HCT116 (cell line): Measurements from ENCODE around the gene HDHD5. TPM values are rescaled to one million over a fixed set of nuclear protein-coding genes. Genes with fewer than 3 reads are reported as not detected.

Source experiments
- ATAC-seq: fragments of 200-7000 bp; cut with Tn5 transposase; 2 replicates; pipeline ENCODE4 v1.9.1; 2020; ENCODE audit warnings: mild to moderate bottlenecking, moderate library complexity
- BruUV-seq: library from RNA; stranded (reverse); fragments of 400-500 nt; replicated peaks from 2 replicates; lab custom pipeline; 2021; lab: Mats Ljungman, UMichigan
- CTCF ChIA-PET: fragments of 300-600 bp; sonication (Branson Sonifier 250); formaldehyde crosslinking; loops from one replicate; lab custom pipeline; 2021; ENCODE audit warnings: antibody characterized with exemption; lab: Charles Lee
- POLR2A ChIA-PET: fragments of 300-600, 350-600 bp; sonication (Branson Sonifier 250); formaldehyde crosslinking; loops from one replicate; lab custom pipeline; 2021; ENCODE audit warnings: antibody characterized with exemption; lab: Charles Lee
- RAD21 ChIA-PET, 2 experiments: fragments of 300-600 bp; sonication (Branson Sonifier 250); formaldehyde crosslinking; loops; one replicate each; lab custom pipeline; 2023; ENCODE audit warnings: low total read pairs in 2 of 2; ENCODE audit not compliant: uncharacterized antibody in 2 of 2, unreplicated experiment in 2 of 2, low non-redundant PET in 1 of 2; lab: Charles Lee
- DNase-seq: peaks from one replicate; pipeline ENCODE4 v3.0.0-alpha.2; 2010; ENCODE audit warnings: low read depth, low spot score
- H2AFZ ChIP-seq: fragments of 200-600 bp; shearing (Covaris generic), sonication (generic); 2 replicates; pipeline ENCODE4 v1.6.1; 2017; ENCODE audit warnings: low read depth, mixed run types, mixed read lengths, antibody characterized with exemption, low read length; ENCODE audit not compliant: poor library complexity, severe bottlenecking
- H3K27ac ChIP-seq: 2 replicates; pipeline ENCODE4 v1.5.1; 2012; ENCODE audit warnings: low read depth, low read length
- H3K27me3 ChIP-seq: fragments of 200-600 bp; sonication (generic); 2 replicates; pipeline ENCODE4 v1.6.1; 2016; ENCODE audit warnings: mixed run types, low read length, mixed read lengths; ENCODE audit not compliant: insufficient read depth
- H3K36me3 ChIP-seq, 2 experiments: fragments of 200-500 bp in 1 of 2; fragments of 200-600 bp in 1 of 2; sonication (Bioruptor generic) in 1 of 2; sonication (generic) in 1 of 2; 2 replicates each; pipeline versions ENCODE4 v1.5.1 to v1.6.1; 2014 to 2016; ENCODE audit warnings: low read length in 2 of 2, inconsistent platforms in 1 of 2, mixed read lengths in 1 of 2, mixed run types in 1 of 2; ENCODE audit not compliant: insufficient read depth in 2 of 2, control insufficient read depth in 1 of 2
- H3K4me1 ChIP-seq, 2 experiments: fragments of 200-600 bp in 1 of 2; sonication (generic) in 1 of 2; 2 replicates each; pipeline versions ENCODE4 v1.5.1 to v1.6.1; 2012 to 2017; ENCODE audit warnings: low read length in 2 of 2, inconsistent platforms in 1 of 2, mild to moderate bottlenecking in 1 of 2, mixed read lengths in 1 of 2, mixed run types in 1 of 2, moderate library complexity in 1 of 2; ENCODE audit not compliant: insufficient read depth in 2 of 2, control insufficient read depth in 1 of 2
- H3K4me2 ChIP-seq: fragments of 200-600 bp; sonication (generic); 2 replicates; pipeline ENCODE4 v1.6.1; 2017; ENCODE audit warnings: mixed run types, low read length, mixed read lengths
- H3K4me3 ChIP-seq, 2 experiments: fragments of 200-600 bp in 1 of 2; sonication (generic) in 1 of 2; replicated peaks in 1 of 2; 2 replicates each; pipeline ENCODE4 v1.5.1; 2011 to 2016; ENCODE audit warnings: low read length in 2 of 2, control low read depth in 1 of 2, low read depth in 1 of 2, mild to moderate bottlenecking in 1 of 2, mixed read lengths in 1 of 2, mixed run types in 1 of 2
- H3K79me2 ChIP-seq: fragments of 200-600 bp; sonication (generic); 2 replicates; pipeline ENCODE4 v1.6.1; 2017; ENCODE audit warnings: mild to moderate bottlenecking, mixed run types, low read length, moderate library complexity, mixed read lengths; ENCODE audit not compliant: insufficient read depth
- H3K9ac ChIP-seq: fragments of 200-600 bp; sonication (generic); 2 replicates; pipeline ENCODE4 v1.6.1; 2016; ENCODE audit warnings: low read length, mixed read lengths
- H3K9me2 ChIP-seq: fragments of 200-600 bp; sonication (generic), shearing (Covaris generic); 2 replicates; pipeline ENCODE4 v1.6.1; 2017; ENCODE audit warnings: mixed run types, mild to moderate bottlenecking, moderate library complexity; ENCODE audit not compliant: insufficient read depth
- H3K9me3 ChIP-seq, 2 experiments: fragments of 200-500 bp in 1 of 2; fragments of 200-600 bp in 1 of 2; sonication (Bioruptor generic) in 1 of 2; sonication (generic) in 1 of 2; 2 replicates each; pipeline ENCODE4 v1.6.1; 2014 to 2017; ENCODE audit warnings: low read length in 2 of 2, mixed read lengths in 2 of 2, inconsistent platforms in 1 of 2, low read depth in 1 of 2, mild to moderate bottlenecking in 1 of 2, mixed run types in 1 of 2, moderate library complexity in 1 of 2; ENCODE audit not compliant: control insufficient read depth in 1 of 2, insufficient read depth in 1 of 2
- H4K20me1 ChIP-seq: fragments of 200-600 bp; sonication (generic), shearing (Covaris generic); 2 replicates; pipeline ENCODE4 v1.6.1; 2017; ENCODE audit warnings: mixed run types, mild to moderate bottlenecking, moderate library complexity; ENCODE audit not compliant: insufficient read depth
- ATF3 ChIP-seq: IDR thresholded peaks from 2 replicates; pipeline ENCODE4 v1.6.1; 2012
- CBX3 ChIP-seq: IDR thresholded peaks from 2 replicates; pipeline ENCODE4 v1.6.1; 2012; ENCODE audit warnings: low read depth
- CEBPB ChIP-seq: IDR thresholded peaks from 2 replicates; pipeline ENCODE4 v1.6.1; 2012; ENCODE audit warnings: low read depth
- EGR1 ChIP-seq: IDR thresholded peaks from 2 replicates; pipeline ENCODE4 v1.6.1; 2012; ENCODE audit warnings: low read depth
- ELF1 ChIP-seq: IDR thresholded peaks from 2 replicates; pipeline ENCODE4 v1.6.1; 2012; ENCODE audit warnings: low read depth, borderline replicate concordance
- EZH2phosphoT487 ChIP-seq: fragments of 200-600 bp; IDR thresholded peaks from 2 replicates; pipeline ENCODE4 v1.6.1; 2018; ENCODE audit warnings: antibody characterized with exemption, borderline replicate concordance
- FOSL1 ChIP-seq: IDR thresholded peaks from 2 replicates; pipeline ENCODE4 v1.6.1; 2012; ENCODE audit warnings: low read depth
- JUND ChIP-seq: IDR thresholded peaks from 2 replicates; pipeline ENCODE4 v1.6.1; 2012
- MAX ChIP-seq: IDR thresholded peaks from 2 replicates; pipeline ENCODE4 v1.6.1; 2012
- POLR2A ChIP-seq: IDR thresholded peaks from 2 replicates; pipeline ENCODE4 v1.7.0; 2011; ENCODE audit warnings: borderline replicate concordance; ENCODE audit not compliant: insufficient read depth, insufficient read length; ENCODE audit errors: extremely low read depth
- POLR2AphosphoS5 ChIP-seq: IDR thresholded peaks from 2 replicates; pipeline ENCODE4 v1.6.1; 2011; ENCODE audit warnings: mild to moderate bottlenecking, low read depth, low read length, moderate library complexity
- RAD21 ChIP-seq: IDR thresholded peaks from 2 replicates; pipeline ENCODE4 v1.6.1; 2012; ENCODE audit warnings: low read depth, mild to moderate bottlenecking
- REST ChIP-seq: IDR thresholded peaks from 2 replicates; pipeline ENCODE4 v1.6.1; 2012; ENCODE audit warnings: low read depth
- SIN3A ChIP-seq: IDR thresholded peaks from 2 replicates; pipeline ENCODE4 v1.6.1; 2012; ENCODE audit warnings: low read depth
- SP1 ChIP-seq: IDR thresholded peaks from 2 replicates; pipeline ENCODE4 v1.6.1; 2012; ENCODE audit warnings: low read depth
- SRF ChIP-seq: IDR thresholded peaks from 2 replicates; pipeline ENCODE4 v1.6.1; 2012; ENCODE audit warnings: low read depth
- TCF7L2 ChIP-seq: IDR thresholded peaks from 2 replicates; pipeline ENCODE4 v1.7.0; 2011; ENCODE audit warnings: borderline replicate concordance, inconsistent platforms; ENCODE audit not compliant: insufficient read depth, insufficient read length; ENCODE audit errors: extremely low read depth
- YY1 ChIP-seq: IDR thresholded peaks from 2 replicates; pipeline ENCODE4 v1.6.1; 2011; ENCODE audit warnings: low read length, low read depth, moderate library complexity, mild to moderate bottlenecking; ENCODE audit not compliant: insufficient replicate concordance; ENCODE audit errors: extremely low read depth
- ZFX ChIP-seq: fragments of 450-650 bp; IDR thresholded peaks from 2 replicates; pipeline ENCODE4 v1.6.1; 2017
- intact Hi-C: fragments of 100-400 bp; cut with micrococcal nuclease; formaldehyde crosslinking; loops from 2 replicates; pipeline ENCODE4 v1.10.0; 2022
- total RNA-seq: library from RNA; stranded (reverse); gene quantifications from one replicate; pipeline ENCODE4 v1.2.1, GENCODE V29; 2021; ENCODE audit not compliant: unreplicated experiment
- TF ChIP-seq, protein P1 (sequence below): IDR thresholded peaks from 2 replicates; pipeline ENCODE4 v1.6.1; 2011; ENCODE audit warnings: mild to moderate bottlenecking, low read length, moderate library complexity; ENCODE audit not compliant: insufficient replicate concordance; ENCODE audit errors: extremely low read depth

The HDHD5 gene
- total RNA-seq, 1 experiment from 2014 or later = 70.1 TPM

GRCh38 chr22:17106785-17107546 is 52.1 kb downstream of the HDHD5 start:
- H3K9me2 ChIP-seq = no peaks in the 10 kb centered on the region
- no peak overlapping the region for H3K9ac ChIP-seq
- peaks cover 6 to 8% of the 10 kb centered on the region in 2 experiments; a peak in 2 of 4 replicates for H3K36me3 ChIP-seq
- RAD21 ChIA-PET = no interaction called here
- TF ChIP-seq SRF = no peak
- TF ChIP-seq SP1 = no peak
- no peak for TF ChIP-seq YY1
- no peak for TF ChIP-seq TCF7L2
- TF ChIP-seq EZH2phosphoT487 = no peak
- no peak for TF ChIP-seq JUND
- TF ChIP-seq ATF3 = no peak
- TF ChIP-seq MAX = no peak
- TF ChIP-seq CEBPB = no peak
- no peak for TF ChIP-seq ZFX
- no peak for TF ChIP-seq POLR2AphosphoS5
- no peak for TF ChIP-seq FOSL1
- no peak for TF ChIP-seq POLR2A
- no peak for TF ChIP-seq REST
- no peak for TF ChIP-seq RAD21
- TF ChIP-seq ELF1 = no peak
- TF ChIP-seq SIN3A = no peak
- TF ChIP-seq, protein P1, sequence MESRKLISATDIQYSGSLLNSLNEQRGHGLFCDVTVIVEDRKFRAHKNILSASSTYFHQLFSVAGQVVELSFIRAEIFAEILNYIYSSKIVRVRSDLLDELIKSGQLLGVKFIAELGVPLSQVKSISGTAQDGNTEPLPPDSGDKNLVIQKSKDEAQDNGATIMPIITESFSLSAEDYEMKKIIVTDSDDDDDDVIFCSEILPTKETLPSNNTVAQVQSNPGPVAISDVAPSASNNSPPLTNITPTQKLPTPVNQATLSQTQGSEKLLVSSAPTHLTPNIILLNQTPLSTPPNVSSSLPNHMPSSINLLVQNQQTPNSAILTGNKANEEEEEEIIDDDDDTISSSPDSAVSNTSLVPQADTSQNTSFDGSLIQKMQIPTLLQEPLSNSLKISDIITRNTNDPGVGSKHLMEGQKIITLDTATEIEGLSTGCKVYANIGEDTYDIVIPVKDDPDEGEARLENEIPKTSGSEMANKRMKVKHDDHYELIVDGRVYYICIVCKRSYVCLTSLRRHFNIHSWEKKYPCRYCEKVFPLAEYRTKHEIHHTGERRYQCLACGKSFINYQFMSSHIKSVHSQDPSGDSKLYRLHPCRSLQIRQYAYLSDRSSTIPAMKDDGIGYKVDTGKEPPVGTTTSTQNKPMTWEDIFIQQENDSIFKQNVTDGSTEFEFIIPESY = no peak
- TF ChIP-seq CBX3 = no peak
- TF ChIP-seq EGR1 = no peak
- H3K4me1 ChIP-seq = no peaks in the 10 kb centered on the region
- POLR2A ChIA-PET = no interaction called here
- H3K27me3 ChIP-seq = no peaks in the 10 kb centered on the region
- H3K4me2 ChIP-seq = no peak overlapping the region
- intact Hi-C loops = no loop called here
- H4K20me1 ChIP-seq = no peaks in the 10 kb centered on the region
- no peak overlapping the region for H2AFZ ChIP-seq
- BruUV-seq = no TSS peak
- no peak overlapping the region for H3K27ac ChIP-seq
- CTCF ChIA-PET = no interaction called here
- H3K4me3 ChIP-seq = no peak overlapping the region
- DNase-seq (no peak), ATAC-seq (no peak)
- H3K79me2 ChIP-seq = no peaks in the 10 kb centered on the region
- no peaks in the 10 kb centered on the region for H3K9me3 ChIP-seq
